Measurements from ENCODE around the gene EFHC1.

GRCh38 chr6:52405243-52405642 is 14.9 kb upstream of the EFHC1 start:
- no peak for TF ChIP-seq CTCF (IDR thresholded peaks at IDR 0.05)
- no peak for TF ChIP-seq POLR2A (IDR thresholded peaks at IDR 0.05)
- TF ChIP-seq POLR2AphosphoS5 (IDR thresholded peaks at IDR 0.05), result no peak

Data from prostate gland (tissue), 2 donors.